OCI-LY7 (cell line): ENCODE measurements around the gene WWOX. TPM values are rescaled to one million over a fixed set of nuclear protein-coding genes. Genes with fewer than 3 reads are reported as not detected.

Source experiments
- BruUV-seq: library from RNA; stranded (reverse); fragments of 400-500 nt; replicated peaks from 2 replicates; lab custom pipeline; 2021; lab: Mats Ljungman, UMichigan
- CTCF ChIA-PET: fragments of 300-600 bp; sonication (Branson Sonifier 250); formaldehyde crosslinking; loops from one replicate; lab custom pipeline; 2022; ENCODE audit warnings: antibody characterized with exemption; ENCODE audit not compliant: unreplicated experiment; lab: Charles Lee
- POLR2A ChIA-PET: fragments of 300-600 bp; sonication (Branson Sonifier 250); formaldehyde crosslinking; loops from one replicate; lab custom pipeline; 2022; ENCODE audit warnings: antibody characterized with exemption; lab: Charles Lee
- DNase-seq: peaks from one replicate; pipeline ENCODE4 v3.0.0-alpha.2; 2015; ENCODE audit warnings: low spot score
- H2AFZ ChIP-seq: fragments of 200-600 bp; sonication (generic), shearing (Covaris generic); 2 replicates; pipeline ENCODE4 v1.6.1; 2014; ENCODE audit warnings: mild to moderate bottlenecking, antibody characterized with exemption, low read length, moderate library complexity
- H3K27ac ChIP-seq: fragments of 200-600 bp; sonication (generic); 2 replicates; pipeline ENCODE4 v1.5.1; 2014; ENCODE audit warnings: mixed run types, low read depth, mild to moderate bottlenecking, moderate library complexity, low read length, inconsistent platforms; ENCODE audit not compliant: poor library complexity, severe bottlenecking
- H3K36me3 ChIP-seq: fragments of 200-600 bp; sonication (generic); 2 replicates; pipeline ENCODE4 v1.6.1; 2014; ENCODE audit warnings: mild to moderate bottlenecking, antibody characterized with exemption, low read length, moderate library complexity, mixed read lengths; ENCODE audit not compliant: insufficient read depth
- H3K4me1 ChIP-seq: fragments of 200-600 bp; sonication (generic); 2 replicates; pipeline ENCODE4 v1.5.1; 2014; ENCODE audit warnings: mild to moderate bottlenecking, low read length; ENCODE audit not compliant: insufficient read depth, poor library complexity, severe bottlenecking
- H3K4me2 ChIP-seq: fragments of 200-600 bp; sonication (generic); 2 replicates; pipeline ENCODE4 v1.6.1; 2014; ENCODE audit warnings: mild to moderate bottlenecking, low read length
- H3K4me3 ChIP-seq: fragments of 200-600 bp; sonication (generic); 2 replicates; pipeline ENCODE4 v1.5.1; 2014; ENCODE audit warnings: mild to moderate bottlenecking, low read depth, low read length; ENCODE audit not compliant: poor library complexity, severe bottlenecking
- H3K79me2 ChIP-seq: fragments of 200-600 bp; sonication (generic); 2 replicates; pipeline ENCODE4 v1.6.1; 2016; ENCODE audit warnings: low read depth, mild to moderate bottlenecking, low read length, moderate library complexity, mixed read lengths; ENCODE audit not compliant: insufficient read depth
- H3K9me2 ChIP-seq: fragments of 200-600 bp; sonication (generic); 2 replicates; pipeline ENCODE4 v1.6.1; 2016; ENCODE audit warnings: mild to moderate bottlenecking, low read length, mixed read lengths; ENCODE audit not compliant: insufficient read depth
- H3K9me3 ChIP-seq: fragments of 200-600 bp; sonication (generic); 2 replicates; pipeline ENCODE4 v1.6.1; 2014; ENCODE audit warnings: mild to moderate bottlenecking, mixed run types, low read length, mixed read lengths
- H4K20me1 ChIP-seq: fragments of 200-600 bp; sonication (generic); 2 replicates; pipeline ENCODE4 v1.6.1; 2014; ENCODE audit warnings: mild to moderate bottlenecking, antibody characterized with exemption, low read length, moderate library complexity, mixed read lengths; ENCODE audit not compliant: insufficient read depth
- CTCF ChIP-seq: fragments of 200-600 bp; sonication (generic); conservative IDR thresholded peaks from 2 replicates; pipeline ENCODE4 v1.5.1; 2014; ENCODE audit warnings: mild to moderate bottlenecking, antibody characterized with exemption, low read length, moderate library complexity, mixed read lengths
- EZH2phosphoT487 ChIP-seq: fragments of 200-600 bp; sonication (generic); IDR thresholded peaks from 2 replicates; pipeline ENCODE4 v1.6.1; 2018; ENCODE audit warnings: low read depth, borderline replicate concordance, mild to moderate bottlenecking, mixed run types, antibody characterized with exemption, low read length, moderate library complexity, mixed read lengths
- intact Hi-C: fragments of 100-400 bp; cut with micrococcal nuclease; formaldehyde crosslinking; loops from one replicate; pipeline ENCODE4 v1.10.0; 2022; ENCODE audit not compliant: unreplicated experiment
- total RNA-seq, 2 experiments: library from RNA; depleted of rRNA in 1 of 2; stranded (reverse); fragments of >200 nt in 1 of 2; shearing (Covaris generic) in 1 of 2; gene quantifications; 2 replicates each; pipeline ENCODE4 v1.2.3, GENCODE V29; 2014 to 2022

Gene WWOX
- total RNA-seq, 2 experiments from 2014 or later, result 40.2 to 47.6 TPM

GRCh38 chr16:78980825-78981224, 881.4 kb downstream of the WWOX start:
- no peaks in the 10 kb centered on the region for H3K9me3 ChIP-seq
- DNase-seq, result no peak
- no TSS peak for BruUV-seq

GRCh38 chr16:78982096-78982744, 882.8 kb downstream of the WWOX start:
- no peaks in the 10 kb centered on the region for H4K20me1 ChIP-seq
- no peak overlapping the region for H2AFZ ChIP-seq
- no peak overlapping the region for H3K4me3 ChIP-seq

More at GRCh38 chr16:78980825-78981224, 881.4 kb downstream of the WWOX start:
- H3K4me2 ChIP-seq, result no peak overlapping the region
- no peaks in the 10 kb centered on the region for H4K20me1 ChIP-seq
- H2AFZ ChIP-seq, result no peak overlapping the region
- H3K4me1 ChIP-seq, result no peaks in the 10 kb centered on the region
- TF ChIP-seq EZH2phosphoT487 (no peak), CTCF (no peak)
- H3K79me2 ChIP-seq, result no peaks in the 10 kb centered on the region
- H3K36me3 ChIP-seq, result no peaks in the 10 kb centered on the region
- H3K9me2 ChIP-seq, result no peaks in the 10 kb centered on the region
- CTCF ChIA-PET, result interaction anchor here (0.7 kb wide), 1 partner anchor 30 kb away, joined by 3 read pairs; no protein-coding TSS in a partner anchor
- no peak overlapping the region for H3K27ac ChIP-seq
- intact Hi-C loops, result no loop called here
- H3K4me3 ChIP-seq, result no peak overlapping the region
- POLR2A ChIA-PET, result no interaction called here

More at GRCh38 chr16:78982096-78982744, 882.8 kb downstream of the WWOX start:
- BruUV-seq, result no TSS peak
- CTCF ChIA-PET, result no interaction called here
- H3K27ac ChIP-seq, result no peak overlapping the region
- H3K9me3 ChIP-seq, result no peaks in the 10 kb centered on the region
- POLR2A ChIA-PET, result no interaction called here
- no peak for DNase-seq
- no peaks in the 10 kb centered on the region for H3K9me2 ChIP-seq
- H3K36me3 ChIP-seq, result no peaks in the 10 kb centered on the region
- no peaks in the 10 kb centered on the region for H3K4me1 ChIP-seq
- TF ChIP-seq CTCF, result no peak
- intact Hi-C loops, result no loop called here
- H3K79me2 ChIP-seq, result no peaks in the 10 kb centered on the region
- H3K4me2 ChIP-seq, result no peak overlapping the region
